HCT116 (cell line): ENCODE data around the gene PYGB. TPM values are rescaled to one million over a fixed set of nuclear protein-coding genes. Genes with fewer than 3 reads are reported as not detected.

Source experiments
- ATAC-seq: fragments of 200-7000 bp; cut with Tn5 transposase; 2 replicates; pipeline ENCODE4 v1.9.1; 2020; ENCODE audit warnings: mild to moderate bottlenecking, moderate library complexity
- BruUV-seq: library from RNA; stranded (reverse); fragments of 400-500 nt; replicated peaks from 2 replicates; lab custom pipeline; 2021; lab: Mats Ljungman, UMichigan
- CTCF ChIA-PET: fragments of 300-600 bp; sonication (Branson Sonifier 250); formaldehyde crosslinking; loops from one replicate; lab custom pipeline; 2021; ENCODE audit warnings: antibody characterized with exemption; lab: Charles Lee
- POLR2A ChIA-PET: fragments of 300-600, 350-600 bp; sonication (Branson Sonifier 250); formaldehyde crosslinking; loops from one replicate; lab custom pipeline; 2021; ENCODE audit warnings: antibody characterized with exemption; lab: Charles Lee
- RAD21 ChIA-PET, 2 experiments: fragments of 300-600 bp; sonication (Branson Sonifier 250); formaldehyde crosslinking; loops; one replicate each; lab custom pipeline; 2023; ENCODE audit warnings: low total read pairs in 2 of 2; ENCODE audit not compliant: uncharacterized antibody in 2 of 2, unreplicated experiment in 2 of 2, low non-redundant PET in 1 of 2; lab: Charles Lee
- DNase-seq: peaks from one replicate; pipeline ENCODE4 v3.0.0-alpha.2; 2010; ENCODE audit warnings: low read depth, low spot score
- H2AFZ ChIP-seq: fragments of 200-600 bp; shearing (Covaris generic), sonication (generic); 2 replicates; pipeline ENCODE4 v1.6.1; 2017; ENCODE audit warnings: low read depth, mixed run types, mixed read lengths, antibody characterized with exemption, low read length; ENCODE audit not compliant: poor library complexity, severe bottlenecking
- H3K27ac ChIP-seq: 2 replicates; pipeline ENCODE4 v1.5.1; 2012; ENCODE audit warnings: low read depth, low read length
- H3K27me3 ChIP-seq: fragments of 200-600 bp; sonication (generic); 2 replicates; pipeline ENCODE4 v1.6.1; 2016; ENCODE audit warnings: mixed run types, low read length, mixed read lengths; ENCODE audit not compliant: insufficient read depth
- H3K36me3 ChIP-seq, 2 experiments: fragments of 200-500 bp in 1 of 2; fragments of 200-600 bp in 1 of 2; sonication (Bioruptor generic) in 1 of 2; sonication (generic) in 1 of 2; 2 replicates each; pipeline versions ENCODE4 v1.5.1 to v1.6.1; 2014 to 2016; ENCODE audit warnings: low read length in 2 of 2, inconsistent platforms in 1 of 2, mixed read lengths in 1 of 2, mixed run types in 1 of 2; ENCODE audit not compliant: insufficient read depth in 2 of 2, control insufficient read depth in 1 of 2
- H3K4me1 ChIP-seq, 2 experiments: fragments of 200-600 bp in 1 of 2; sonication (generic) in 1 of 2; 2 replicates each; pipeline versions ENCODE4 v1.5.1 to v1.6.1; 2012 to 2017; ENCODE audit warnings: low read length in 2 of 2, inconsistent platforms in 1 of 2, mild to moderate bottlenecking in 1 of 2, mixed read lengths in 1 of 2, mixed run types in 1 of 2, moderate library complexity in 1 of 2; ENCODE audit not compliant: insufficient read depth in 2 of 2, control insufficient read depth in 1 of 2
- H3K4me2 ChIP-seq: fragments of 200-600 bp; sonication (generic); 2 replicates; pipeline ENCODE4 v1.6.1; 2017; ENCODE audit warnings: mixed run types, low read length, mixed read lengths
- H3K4me3 ChIP-seq, 2 experiments: fragments of 200-600 bp in 1 of 2; sonication (generic) in 1 of 2; replicated peaks in 1 of 2; 2 replicates each; pipeline ENCODE4 v1.5.1; 2011 to 2016; ENCODE audit warnings: low read length in 2 of 2, control low read depth in 1 of 2, low read depth in 1 of 2, mild to moderate bottlenecking in 1 of 2, mixed read lengths in 1 of 2, mixed run types in 1 of 2
- H3K79me2 ChIP-seq: fragments of 200-600 bp; sonication (generic); 2 replicates; pipeline ENCODE4 v1.6.1; 2017; ENCODE audit warnings: mild to moderate bottlenecking, mixed run types, low read length, moderate library complexity, mixed read lengths; ENCODE audit not compliant: insufficient read depth
- H3K9ac ChIP-seq: fragments of 200-600 bp; sonication (generic); 2 replicates; pipeline ENCODE4 v1.6.1; 2016; ENCODE audit warnings: low read length, mixed read lengths
- H3K9me2 ChIP-seq: fragments of 200-600 bp; sonication (generic), shearing (Covaris generic); 2 replicates; pipeline ENCODE4 v1.6.1; 2017; ENCODE audit warnings: mixed run types, mild to moderate bottlenecking, moderate library complexity; ENCODE audit not compliant: insufficient read depth
- H3K9me3 ChIP-seq, 2 experiments: fragments of 200-500 bp in 1 of 2; fragments of 200-600 bp in 1 of 2; sonication (Bioruptor generic) in 1 of 2; sonication (generic) in 1 of 2; 2 replicates each; pipeline ENCODE4 v1.6.1; 2014 to 2017; ENCODE audit warnings: low read length in 2 of 2, mixed read lengths in 2 of 2, inconsistent platforms in 1 of 2, low read depth in 1 of 2, mild to moderate bottlenecking in 1 of 2, mixed run types in 1 of 2, moderate library complexity in 1 of 2; ENCODE audit not compliant: control insufficient read depth in 1 of 2, insufficient read depth in 1 of 2
- H4K20me1 ChIP-seq: fragments of 200-600 bp; sonication (generic), shearing (Covaris generic); 2 replicates; pipeline ENCODE4 v1.6.1; 2017; ENCODE audit warnings: mixed run types, mild to moderate bottlenecking, moderate library complexity; ENCODE audit not compliant: insufficient read depth
- ATF3 ChIP-seq: IDR thresholded peaks from 2 replicates; pipeline ENCODE4 v1.6.1; 2012
- CEBPB ChIP-seq: IDR thresholded peaks from 2 replicates; pipeline ENCODE4 v1.6.1; 2012; ENCODE audit warnings: low read depth
- EGR1 ChIP-seq: IDR thresholded peaks from 2 replicates; pipeline ENCODE4 v1.6.1; 2012; ENCODE audit warnings: low read depth
- EZH2phosphoT487 ChIP-seq: fragments of 200-600 bp; IDR thresholded peaks from 2 replicates; pipeline ENCODE4 v1.6.1; 2018; ENCODE audit warnings: antibody characterized with exemption, borderline replicate concordance
- JUND ChIP-seq: IDR thresholded peaks from 2 replicates; pipeline ENCODE4 v1.6.1; 2012
- MAX ChIP-seq: IDR thresholded peaks from 2 replicates; pipeline ENCODE4 v1.6.1; 2012
- POLR2AphosphoS5 ChIP-seq: IDR thresholded peaks from 2 replicates; pipeline ENCODE4 v1.6.1; 2011; ENCODE audit warnings: mild to moderate bottlenecking, low read depth, low read length, moderate library complexity
- RAD21 ChIP-seq: IDR thresholded peaks from 2 replicates; pipeline ENCODE4 v1.6.1; 2012; ENCODE audit warnings: low read depth, mild to moderate bottlenecking
- REST ChIP-seq: IDR thresholded peaks from 2 replicates; pipeline ENCODE4 v1.6.1; 2012; ENCODE audit warnings: low read depth
- SP1 ChIP-seq: IDR thresholded peaks from 2 replicates; pipeline ENCODE4 v1.6.1; 2012; ENCODE audit warnings: low read depth
- TCF7L2 ChIP-seq: IDR thresholded peaks from 2 replicates; pipeline ENCODE4 v1.7.0; 2011; ENCODE audit warnings: borderline replicate concordance, inconsistent platforms; ENCODE audit not compliant: insufficient read depth, insufficient read length; ENCODE audit errors: extremely low read depth
- YY1 ChIP-seq: IDR thresholded peaks from 2 replicates; pipeline ENCODE4 v1.6.1; 2011; ENCODE audit warnings: low read length, low read depth, moderate library complexity, mild to moderate bottlenecking; ENCODE audit not compliant: insufficient replicate concordance; ENCODE audit errors: extremely low read depth
- ZBTB33 ChIP-seq: IDR thresholded peaks from 2 replicates; pipeline ENCODE4 v1.6.1; 2011; ENCODE audit warnings: mild to moderate bottlenecking, low read length, moderate library complexity; ENCODE audit not compliant: insufficient replicate concordance; ENCODE audit errors: extremely low read depth
- intact Hi-C: fragments of 100-400 bp; cut with micrococcal nuclease; formaldehyde crosslinking; loops from 2 replicates; pipeline ENCODE4 v1.10.0; 2022
- total RNA-seq: library from RNA; stranded (reverse); gene quantifications from one replicate; pipeline ENCODE4 v1.2.1, GENCODE V29; 2021; ENCODE audit not compliant: unreplicated experiment

Gene PYGB
- total RNA-seq, 1 experiment from 2014 or later, result 87.8 TPM

- RAD21 ChIA-PET, result no interaction called here
- Histone ChIP-seq H3K9me3 (no peaks in the 10 kb centered on the region), H3K9me2 (no peaks in the 10 kb centered on the region), H3K79me2 (no peaks in the 10 kb centered on the region), H3K27ac (no peak overlapping the region), H3K4me3 (no peak overlapping the region), H3K4me2 (no peak overlapping the region), H3K9ac (no peak overlapping the region), H3K27me3 (no peaks in the 10 kb centered on the region), H2AFZ (no peak overlapping the region), H4K20me1 (no peaks in the 10 kb centered on the region), H3K4me1 (peaks cover 1 to 4% of the 10 kb centered on the region in 2 experiments; a peak in 3 of 4 replicates), H3K36me3 (peaks cover 13 to 18% of the 10 kb centered on the region in 2 experiments)
- POLR2A ChIA-PET, result no interaction called here
- no peak for DNase-seq
- CTCF ChIA-PET, result no interaction called here
- BruUV-seq, result no TSS peak
- TF ChIP-seq CEBPB (no peak), ATF3 (no peak), EZH2phosphoT487 (no peak), POLR2AphosphoS5 (no peak), TCF7L2 (no peak), EGR1 (no peak), REST (no peak), RAD21 (no peak), YY1 (no peak), ZBTB33 (no peak), SP1 (no peak), MAX (no peak), JUND (no peak)
- intact Hi-C loops, result no loop called here
- ATAC-seq, result no peak
Observed at GRCh38 chr20:25217161-25218108, 30.4 kb upstream of the PYGB start.
